Vagina (tissue), 2 donors: ENCODE measurements around the gene ECD. TPM values are rescaled to one million over a fixed set of nuclear protein-coding genes. Genes with fewer than 3 reads are reported as not detected.

Source experiments
- DNase-seq, 2 donors: peaks; one replicate each; pipeline ENCODE4 v3.0.0-alpha.2; 2017; ENCODE audit errors: extremely low spot score in 2 of 2
- H3K27ac ChIP-seq: fragments of 200-600 bp; sonication (generic); one replicate; pipeline ENCODE4 v1.5.1; 2019
- H3K27me3 ChIP-seq: fragments of 200-600 bp; sonication (generic); one replicate; pipeline ENCODE4 v1.5.1; 2019
- H3K36me3 ChIP-seq, 2 donors: fragments of 200-600 bp; sonication (generic); one replicate each; pipeline ENCODE4 v1.5.1; 2017 to 2019
- H3K4me1 ChIP-seq: fragments of 200-600 bp; sonication (generic); one replicate; pipeline ENCODE4 v1.5.1; 2019
- H3K4me3 ChIP-seq, 2 donors: fragments of 200-600 bp; sonication (generic); 1 replicate in 1 of 2; 2 replicates in 1 of 2; pipeline ENCODE4 v1.5.1; 2016 to 2019
- H3K9me3 ChIP-seq: fragments of 200-600 bp; sonication (generic); one replicate; pipeline ENCODE4 v1.5.1; 2019
- POLR2A ChIP-seq, 2 donors: fragments of 450-650 bp; IDR thresholded peaks; one replicate each; pipeline ENCODE4 v1.6.1; 2017; ENCODE audit warnings: antibody characterized with exemption in 2 of 2, mild to moderate bottlenecking in 2 of 2, moderate library complexity in 2 of 2
- POLR2AphosphoS5 ChIP-seq, 2 donors: sonication (generic); formaldehyde crosslinking; IDR thresholded peaks; one replicate each; pipeline ENCODE4 v1.9.0; 2017; ENCODE audit warnings: antibody characterized with exemption in 2 of 2, mild to moderate bottlenecking in 2 of 2, low read depth in 1 of 2; ENCODE audit not compliant: insufficient read depth in 1 of 2
- intact Hi-C: fragments of 100-400 bp; cut with DNase I; formaldehyde crosslinking; loops from one replicate; pipeline ENCODE4 v1.15.1; 2023
- total RNA-seq: library from RNA; depleted of rRNA; stranded (reverse); fragments of >200 nt; gene quantifications from one replicate; pipeline ENCODE4 v1.2.3, GENCODE V29; 2016
- TF ChIP-seq, protein P1 (sequence below), 3 experiments: fragments of 450-650 bp in 2 of 3; fragments of 200-600 bp in 1 of 3; sonication (generic) in 1 of 3; IDR thresholded peaks; one replicate each; pipeline ENCODE4 v1.5.1; 2017 to 2019; ENCODE audit warnings: antibody characterized with exemption in 3 of 3, mild to moderate bottlenecking in 2 of 3, moderate library complexity in 2 of 3

Gene ECD
- total RNA-seq, 1 donor from 2014 or later: 26.5 TPM

DNA sequence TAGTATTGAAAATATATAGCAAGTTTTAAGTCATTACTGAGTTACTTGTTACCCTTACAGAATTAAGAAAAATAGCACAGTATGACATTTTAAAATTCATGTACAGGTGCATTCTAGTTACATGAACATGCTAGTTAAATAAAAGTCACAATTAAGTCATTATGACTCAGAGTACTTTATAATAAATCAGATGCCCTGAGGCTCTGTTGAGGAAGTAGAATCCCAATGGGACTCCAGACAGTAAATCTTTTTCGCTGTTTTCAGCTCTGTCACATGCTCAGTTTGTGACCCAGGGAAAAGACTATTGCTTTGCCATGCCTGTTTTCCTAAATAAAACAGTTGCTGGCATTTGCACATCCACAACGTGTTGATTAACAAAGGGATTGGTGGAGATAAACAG lies 36.5 kb downstream of the ECD start:
- H3K27me3 ChIP-seq: no peaks in the 10 kb centered on the region
- no peak overlapping the region for H3K4me3 ChIP-seq
- H3K9me3 ChIP-seq: no peaks in the 10 kb centered on the region
- peaks cover 10% of the 10 kb centered on the region for H3K4me1 ChIP-seq
- no peak overlapping the region for H3K27ac ChIP-seq
- no peak for DNase-seq
- no peak for TF ChIP-seq POLR2A (IDR thresholded peaks at IDR 0.05)
- TF ChIP-seq POLR2AphosphoS5 (IDR thresholded peaks at IDR 0.05; ENCODE audit: insufficient read depth in 1 of 2, low read depth in 1 of 2): peak in 1 of 2 donors; percentile 55
- TF ChIP-seq, protein P1, sequence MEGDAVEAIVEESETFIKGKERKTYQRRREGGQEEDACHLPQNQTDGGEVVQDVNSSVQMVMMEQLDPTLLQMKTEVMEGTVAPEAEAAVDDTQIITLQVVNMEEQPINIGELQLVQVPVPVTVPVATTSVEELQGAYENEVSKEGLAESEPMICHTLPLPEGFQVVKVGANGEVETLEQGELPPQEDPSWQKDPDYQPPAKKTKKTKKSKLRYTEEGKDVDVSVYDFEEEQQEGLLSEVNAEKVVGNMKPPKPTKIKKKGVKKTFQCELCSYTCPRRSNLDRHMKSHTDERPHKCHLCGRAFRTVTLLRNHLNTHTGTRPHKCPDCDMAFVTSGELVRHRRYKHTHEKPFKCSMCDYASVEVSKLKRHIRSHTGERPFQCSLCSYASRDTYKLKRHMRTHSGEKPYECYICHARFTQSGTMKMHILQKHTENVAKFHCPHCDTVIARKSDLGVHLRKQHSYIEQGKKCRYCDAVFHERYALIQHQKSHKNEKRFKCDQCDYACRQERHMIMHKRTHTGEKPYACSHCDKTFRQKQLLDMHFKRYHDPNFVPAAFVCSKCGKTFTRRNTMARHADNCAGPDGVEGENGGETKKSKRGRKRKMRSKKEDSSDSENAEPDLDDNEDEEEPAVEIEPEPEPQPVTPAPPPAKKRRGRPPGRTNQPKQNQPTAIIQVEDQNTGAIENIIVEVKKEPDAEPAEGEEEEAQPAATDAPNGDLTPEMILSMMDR (IDR thresholded peaks at IDR 0.05): no peak
- intact Hi-C loops: no loop called here
- peaks cover 0 to 45% of the 10 kb centered on the region in 2 donors for H3K36me3 ChIP-seq

DNA sequence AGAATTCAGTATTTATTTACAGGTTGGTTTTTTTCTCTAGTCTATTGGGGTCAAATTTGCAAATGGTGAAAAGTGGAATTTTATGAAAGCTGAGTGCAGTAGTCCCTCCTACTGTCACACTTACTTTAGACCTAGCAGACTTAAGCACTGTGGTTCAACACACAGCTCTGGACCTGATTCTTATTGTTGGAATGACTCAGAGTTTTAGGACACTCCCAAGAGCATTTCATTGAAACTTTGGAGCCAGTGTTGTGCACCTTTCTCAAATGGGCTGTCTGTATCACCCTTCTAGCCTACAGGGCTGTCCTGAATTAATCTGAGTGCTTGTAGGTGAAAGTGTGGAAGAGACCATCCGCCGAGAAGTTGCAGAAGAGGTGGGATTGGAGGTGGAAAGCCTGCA lies 41.5 kb downstream of the ECD start:
- no peak overlapping the region for H3K27ac ChIP-seq
- intact Hi-C loops: no loop called here
- H3K27me3 ChIP-seq: no peaks in the 10 kb centered on the region
- H3K4me3 ChIP-seq: no peak overlapping the region
- TF ChIP-seq POLR2AphosphoS5 (IDR thresholded peaks at IDR 0.05; ENCODE audit: insufficient read depth in 1 of 2, low read depth in 1 of 2) (no peak), POLR2A (IDR thresholded peaks at IDR 0.05) (no peak)
- TF ChIP-seq, protein P1 (IDR thresholded peaks at IDR 0.05): no peak
- peaks cover 0 to 25% of the 10 kb centered on the region in 2 donors for H3K36me3 ChIP-seq
- DNase-seq: no peak
- no peaks in the 10 kb centered on the region for H3K9me3 ChIP-seq
- peaks cover under 1% of the 10 kb centered on the region for H3K4me1 ChIP-seq

- no peaks in the 10 kb centered on the region for H3K9me3 ChIP-seq
- no peak for DNase-seq
- H3K27ac ChIP-seq: no peak overlapping the region
- peaks cover 0 to 14% of the 10 kb centered on the region in 2 donors for H3K36me3 ChIP-seq
- H3K27me3 ChIP-seq: no peaks in the 10 kb centered on the region
- TF ChIP-seq POLR2A (IDR thresholded peaks at IDR 0.05): no peak
- no peak for TF ChIP-seq POLR2AphosphoS5 (IDR thresholded peaks at IDR 0.05; ENCODE audit: insufficient read depth in 1 of 2, low read depth in 1 of 2)
- TF ChIP-seq, protein P1 (IDR thresholded peaks at IDR 0.05): no peak
- H3K4me1 ChIP-seq: no peaks in the 10 kb centered on the region
- H3K4me3 ChIP-seq: no peak overlapping the region
- intact Hi-C loops: no loop called here
These were observed 47.9 kb downstream of the ECD start for GRCh38 chr10:73119952-73120351.

DNA sequence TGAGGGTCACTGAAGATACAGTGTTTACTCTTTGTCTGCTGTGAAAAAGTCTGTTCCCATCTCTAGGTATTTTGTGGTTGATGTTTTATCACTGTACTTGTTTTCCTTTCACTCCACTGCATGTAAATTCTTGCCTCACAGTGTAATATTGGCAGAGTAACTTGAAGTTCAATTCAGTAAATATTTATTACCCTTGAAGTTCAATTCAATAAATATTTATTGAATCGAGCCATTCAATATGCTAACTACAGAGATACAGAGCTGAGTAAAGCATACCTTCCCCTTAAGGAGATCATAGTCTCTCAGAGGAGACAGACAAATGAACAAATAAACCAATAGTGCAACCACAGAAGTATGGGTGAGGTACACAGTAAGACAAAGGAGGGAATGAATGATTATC lies 48.4 kb downstream of the ECD start:
- peaks cover 0 to 12% of the 10 kb centered on the region in 2 donors for H3K36me3 ChIP-seq
- intact Hi-C loops: no loop called here
- DNase-seq: no peak
- no peaks in the 10 kb centered on the region for H3K27me3 ChIP-seq
- H3K4me1 ChIP-seq: no peaks in the 10 kb centered on the region
- H3K27ac ChIP-seq: no peak overlapping the region
- no peak overlapping the region for H3K4me3 ChIP-seq
- no peaks in the 10 kb centered on the region for H3K9me3 ChIP-seq
- no peak for TF ChIP-seq POLR2A (IDR thresholded peaks at IDR 0.05)
- TF ChIP-seq, protein P1 (IDR thresholded peaks at IDR 0.05): no peak
- TF ChIP-seq POLR2AphosphoS5 (IDR thresholded peaks at IDR 0.05; ENCODE audit: insufficient read depth in 1 of 2, low read depth in 1 of 2): no peak

- no peak for DNase-seq
- intact Hi-C loops: no loop called here
- Histone ChIP-seq H3K9me3 (no peaks in the 10 kb centered on the region), H3K4me3 (no peak overlapping the region), H3K27me3 (no peaks in the 10 kb centered on the region), H3K27ac (peak overlapping the region; percentile 36), H3K36me3 (peaks cover 0 to 5% of the 10 kb centered on the region in 2 donors), H3K4me1 (no peaks in the 10 kb centered on the region)
- no peak for TF ChIP-seq POLR2A (IDR thresholded peaks at IDR 0.05)
- TF ChIP-seq, protein P1 (IDR thresholded peaks at IDR 0.05): no peak
- TF ChIP-seq POLR2AphosphoS5 (IDR thresholded peaks at IDR 0.05; ENCODE audit: insufficient read depth in 1 of 2, low read depth in 1 of 2): no peak
These were observed 49.6 kb downstream of the ECD start for GRCh38 chr10:73117976-73118743.
